D721Med (cell line): ENCODE measurements around the gene ELAVL3.
"Not testable (repeated sequence)": the region's sequence is repeated elsewhere in the genome, so short reads cannot be mapped to it uniquely, and the experiment has no call there.

Experiments used
- DNase-seq: peaks from one replicate; pipeline ENCODE4 v3.0.0; 2011; ENCODE audit warnings: low spot score; ENCODE audit not compliant: insufficient read length
- FAIRE-seq: peaks from 2 replicates; lab custom pipeline; 2011; peaks lifted over from hg19 to GRCh38; lab: Jason Lieb, UNC
- CTCF ChIP-seq: IDR thresholded peaks from 2 replicates; pipeline ENCODE4 v1.5.1; 2012; ENCODE audit warnings: mild to moderate bottlenecking, control low read depth; ENCODE audit not compliant: insufficient read depth; ENCODE audit errors: missing control alignments

Gene ELAVL3

DNA sequence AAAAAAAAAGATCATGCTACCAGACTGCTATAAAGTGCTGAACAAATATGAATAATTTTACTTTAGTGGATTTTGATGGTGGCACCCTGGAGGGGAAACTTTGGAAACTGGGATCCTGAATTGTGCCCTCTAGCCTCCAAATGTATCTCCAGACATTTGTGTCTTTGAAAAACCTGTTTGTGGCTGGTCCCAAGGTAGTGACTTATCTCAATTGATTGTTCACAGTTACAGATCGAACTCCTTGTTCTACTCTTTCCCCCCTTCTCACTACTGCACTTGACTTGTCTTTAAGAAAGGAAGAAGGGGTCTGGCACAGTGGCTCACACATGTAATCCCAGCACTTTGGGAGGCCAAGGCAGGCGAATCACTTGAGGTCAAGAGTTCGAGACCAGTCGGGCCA lies 72.3 kb downstream of the ELAVL3 start:
- TF ChIP-seq CTCF: no peak
- no peak for DNase-seq
- no peak for FAIRE-seq

- DNase-seq, FAIRE-seq: not testable (repeated sequence)
These were observed 74.1 kb downstream of the ELAVL3 start for GRCh38 chr19:11406703-11407236.

DNA sequence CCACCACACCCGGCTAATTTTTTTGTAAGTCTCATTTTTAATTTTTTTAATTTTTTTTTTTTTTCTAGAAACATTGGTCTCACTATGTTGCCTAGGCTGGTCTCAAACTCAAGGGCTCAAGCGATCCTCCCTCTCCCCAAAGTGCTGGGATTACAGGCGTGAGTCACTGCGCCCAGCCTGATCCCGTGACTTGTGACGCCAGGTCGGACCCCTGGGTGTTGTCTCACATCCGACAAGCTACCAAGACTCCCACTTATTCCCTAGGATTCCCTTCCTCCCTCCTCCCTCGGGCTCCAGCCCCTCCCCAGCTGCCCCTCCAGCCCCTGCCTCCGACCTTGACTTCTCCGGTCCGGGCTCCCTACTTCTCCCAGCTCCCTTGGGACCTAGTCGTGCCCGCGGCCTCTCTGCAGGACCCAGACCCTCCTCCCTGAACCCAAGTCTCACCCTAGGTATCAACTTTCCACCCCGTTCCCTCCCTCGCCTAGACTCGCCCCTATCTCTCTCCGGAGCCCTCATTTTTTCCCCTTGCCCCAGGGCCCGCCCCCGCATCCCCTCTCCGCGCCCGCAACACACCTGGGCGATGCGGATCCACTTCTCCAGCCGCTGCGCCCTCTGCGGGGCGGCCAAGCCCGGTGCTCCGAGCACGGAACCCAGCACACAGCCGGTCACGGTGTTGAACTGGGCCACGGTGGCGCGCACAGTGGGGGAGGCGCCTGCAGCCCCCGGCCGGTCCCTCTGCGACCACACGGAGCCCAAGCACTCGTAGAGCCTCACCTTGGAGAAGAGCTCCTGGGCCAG lies 74.8 kb downstream of the ELAVL3 start:
- peak; percentile 27 for DNase-seq
- TF ChIP-seq CTCF: peak; percentile 15
- FAIRE-seq: no peak

DNA sequence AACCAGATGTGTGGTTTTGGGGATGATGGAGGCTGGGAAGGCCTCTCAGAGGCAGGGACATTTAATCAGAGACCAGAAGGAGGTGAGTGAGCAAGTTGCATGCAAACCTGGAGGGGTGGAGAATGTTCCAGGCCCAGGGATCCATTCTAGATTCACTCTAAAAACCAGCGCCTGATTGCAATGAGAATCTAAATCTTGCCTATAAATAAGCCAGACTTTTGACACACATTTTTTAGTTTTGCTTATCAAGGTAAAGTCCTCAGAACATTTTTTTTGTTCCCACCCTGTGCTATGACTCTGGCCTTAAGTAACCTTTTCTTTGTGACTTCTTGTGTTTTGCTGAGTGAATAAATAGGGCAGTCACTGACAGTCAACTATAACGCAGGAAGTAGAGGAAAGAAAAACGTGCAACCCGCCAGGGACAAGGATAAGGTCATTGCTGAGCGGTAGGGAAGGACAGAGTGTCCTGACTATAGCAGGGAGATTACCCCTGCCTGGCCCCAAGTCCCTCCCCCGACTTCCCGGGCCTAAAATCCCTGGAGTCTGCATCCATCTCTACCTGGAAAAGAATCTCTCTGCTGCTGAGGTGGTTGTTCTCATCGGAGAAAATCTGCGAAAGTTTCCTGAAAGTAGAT lies 76.1 kb downstream of the ELAVL3 start:
- FAIRE-seq: no peak
- TF ChIP-seq CTCF: no peak

GRCh38 chr19:11401808-11402543 lies 78.9 kb downstream of the ELAVL3 start:
- FAIRE-seq: no peak
- TF ChIP-seq CTCF: no peak
- no peak for DNase-seq

More for the DNA sequence above, 76.1 kb downstream of the ELAVL3 start:
- peak; percentile 22 for DNase-seq
